Stimulated activated CD8-positive, alpha-beta memory T cell treated with anti-CD3 and anti-CD28 coated beads, Interleukin-15, amount 100 ng/mL, for 4 hours (primary cell): ENCODE measurements around the gene XRCC6.
A peak's percentile ranks its signal among the peaks of the same experiment; 100 is the strongest.
"Not testable (repeated sequence)": the region's sequence is repeated elsewhere in the genome, so short reads cannot be mapped to it uniquely, and the experiment has no call there.

Experiments used
- DNase-seq, 2 donors: peaks; one replicate each; pipeline ENCODE4 v3.0.0-alpha.2; 2020; ENCODE audit warnings: low read depth in 2 of 2

XRCC6 gene

DNA sequence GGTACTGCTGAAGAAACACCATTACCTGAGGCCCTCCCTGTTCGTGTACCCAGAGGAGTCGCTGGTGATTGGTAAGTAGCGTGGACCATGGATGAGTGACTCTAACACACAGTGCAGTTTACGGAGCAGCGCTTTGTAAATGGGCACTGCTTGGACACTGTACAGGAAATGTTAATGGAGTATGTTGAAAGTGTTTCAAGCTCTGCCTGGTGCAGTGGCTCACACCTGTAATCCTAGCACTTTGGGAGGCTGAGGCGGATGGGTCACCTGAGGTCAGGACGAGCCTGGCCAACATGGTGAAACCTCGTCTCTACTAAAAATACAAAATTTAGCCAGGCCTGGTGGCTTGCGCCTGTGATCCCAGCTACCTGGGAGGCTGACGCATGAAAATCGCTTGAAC is 29.7 kb downstream of the XRCC6 start:
- DNase-seq: no peak

DNA sequence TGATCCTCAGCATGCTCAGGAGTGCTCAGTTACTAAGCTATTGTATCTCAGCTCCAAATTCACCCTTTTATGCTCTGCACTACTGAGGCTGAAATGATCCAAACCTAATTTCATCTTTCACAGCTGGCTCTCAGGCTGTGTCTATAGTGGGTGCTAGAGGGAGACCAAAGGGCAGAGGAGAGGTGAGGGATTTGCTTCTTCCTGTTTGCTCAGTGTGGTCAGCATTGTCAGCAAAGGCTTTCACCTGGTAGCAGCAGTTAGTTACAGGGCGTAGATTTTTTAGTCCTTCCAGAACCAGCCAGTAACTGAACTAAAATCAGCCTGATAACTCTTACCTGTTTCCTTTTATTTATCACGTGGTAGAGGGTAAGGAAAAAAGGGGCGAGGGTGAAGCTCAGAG is 33.2 kb downstream of the XRCC6 start:
- DNase-seq: no peak

DNA sequence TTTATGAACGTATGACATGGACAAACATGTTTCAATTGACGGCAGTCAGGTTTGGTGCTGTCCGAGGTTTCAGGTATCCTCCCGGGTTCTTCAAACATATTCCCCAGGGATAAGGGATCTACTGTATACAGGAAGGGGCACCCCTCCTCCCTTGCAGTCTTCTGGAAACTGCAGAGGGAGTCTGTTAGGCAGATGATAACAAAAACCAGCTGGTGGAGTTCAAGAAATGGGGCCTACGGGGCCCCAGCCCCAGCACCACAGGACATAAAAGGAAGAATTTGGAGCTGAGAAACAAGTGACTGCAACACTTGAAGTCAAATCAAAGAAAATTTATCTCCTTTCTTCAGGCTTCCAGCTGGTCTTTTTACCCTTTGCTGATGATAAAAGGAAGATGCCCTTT is 35.5 kb downstream of the XRCC6 start:
- DNase-seq: no peak

DNA sequence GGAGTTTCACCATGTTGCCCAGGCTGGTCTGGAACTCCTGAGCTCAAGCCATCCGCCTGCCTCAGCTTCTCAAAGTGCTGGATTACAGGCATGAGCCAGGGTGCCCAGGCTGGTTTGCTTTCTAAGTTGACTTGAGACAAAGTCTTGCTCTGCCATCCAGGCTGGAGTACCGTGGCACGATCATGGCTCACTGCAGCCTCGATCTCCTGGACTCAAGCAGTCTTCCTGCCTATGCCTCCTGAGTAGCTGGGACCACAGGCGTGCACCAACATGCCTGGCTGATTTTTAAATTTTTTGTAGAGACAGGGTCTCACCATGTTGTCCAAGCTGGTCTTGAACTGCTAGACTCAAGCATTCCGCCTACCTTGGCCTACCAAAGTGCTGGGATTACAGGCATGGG is 36.6 kb downstream of the XRCC6 start:
- DNase-seq: no peak

DNA sequence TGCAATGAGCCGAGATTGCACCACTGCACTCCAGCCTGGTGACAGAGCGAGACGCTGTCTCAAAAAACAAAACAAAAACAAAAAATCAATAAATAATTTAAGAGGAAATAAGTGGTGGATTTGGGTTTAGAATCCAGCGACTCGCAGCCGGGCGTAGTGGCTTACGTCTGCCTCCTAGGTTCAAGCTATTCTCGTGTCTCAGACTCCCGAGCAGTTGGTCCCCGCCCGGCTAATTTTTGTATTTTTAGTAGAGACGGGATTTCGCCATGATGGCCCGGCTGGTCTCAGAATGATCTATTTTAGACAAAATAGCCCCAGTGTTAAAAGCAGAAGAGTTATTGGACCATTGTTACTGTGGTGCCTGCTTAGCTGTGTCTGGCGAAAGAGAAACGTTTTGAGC is 37.8 kb downstream of the XRCC6 start:
- no peak for DNase-seq

DNA sequence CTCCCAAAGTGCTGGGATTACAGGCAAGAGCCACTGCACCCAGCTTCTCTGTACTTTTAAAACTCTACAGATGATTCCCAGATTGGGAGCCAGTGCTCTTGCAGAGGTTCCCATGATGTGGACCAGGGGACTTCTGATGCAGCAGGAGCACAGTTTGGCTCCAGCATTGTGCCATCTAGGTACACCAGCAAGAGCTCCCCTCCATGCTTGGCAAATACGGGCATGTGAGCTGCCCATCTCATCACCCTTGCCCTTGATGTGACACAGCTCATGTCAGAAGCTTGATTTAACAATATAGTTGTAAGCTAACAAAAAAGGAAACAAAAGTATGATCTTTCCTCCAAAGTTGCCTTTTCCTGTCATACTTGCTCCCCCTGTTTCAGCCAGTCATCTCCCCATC is 38.8 kb downstream of the XRCC6 start:
- no peak for DNase-seq

DNA sequence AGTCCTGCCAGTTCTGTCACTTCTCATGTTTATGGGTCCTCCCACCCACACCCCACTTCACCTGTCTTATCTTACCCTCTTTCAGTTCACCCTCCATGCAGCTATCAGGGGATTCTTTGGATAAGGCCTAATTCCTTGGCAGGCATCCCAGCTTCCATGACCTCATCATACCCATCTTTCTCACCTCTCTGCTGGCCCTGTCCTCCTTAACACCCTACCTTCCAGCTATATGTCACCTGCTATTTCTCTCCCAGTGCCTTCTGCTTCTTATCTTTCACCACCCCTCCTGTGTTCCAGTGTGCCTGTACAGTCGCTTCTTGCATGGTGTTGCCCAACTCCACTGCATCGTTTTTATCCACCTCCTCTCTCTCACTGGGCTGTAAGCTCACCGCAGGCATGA is 39.3 kb downstream of the XRCC6 start:
- no peak for DNase-seq

DNA sequence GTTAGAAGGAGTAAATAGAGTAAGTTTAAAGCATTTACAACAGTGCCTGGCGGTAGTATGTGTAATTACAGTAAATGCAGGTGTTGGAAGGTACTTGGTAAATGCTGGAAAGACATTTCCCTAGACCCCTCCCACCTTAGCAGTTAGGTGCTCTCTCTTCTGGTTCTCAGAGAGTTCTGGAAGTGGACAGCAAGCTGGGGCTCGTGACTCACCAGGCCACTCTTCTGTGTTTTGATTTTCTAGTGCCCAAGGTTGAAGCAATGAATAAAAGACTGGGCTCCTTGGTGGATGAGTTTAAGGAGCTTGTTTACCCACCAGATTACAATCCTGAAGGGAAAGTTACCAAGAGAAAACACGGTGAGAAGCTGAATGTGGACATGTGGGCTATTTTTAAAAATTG is 40.0 kb downstream of the XRCC6 start:
- no peak for DNase-seq

DNA sequence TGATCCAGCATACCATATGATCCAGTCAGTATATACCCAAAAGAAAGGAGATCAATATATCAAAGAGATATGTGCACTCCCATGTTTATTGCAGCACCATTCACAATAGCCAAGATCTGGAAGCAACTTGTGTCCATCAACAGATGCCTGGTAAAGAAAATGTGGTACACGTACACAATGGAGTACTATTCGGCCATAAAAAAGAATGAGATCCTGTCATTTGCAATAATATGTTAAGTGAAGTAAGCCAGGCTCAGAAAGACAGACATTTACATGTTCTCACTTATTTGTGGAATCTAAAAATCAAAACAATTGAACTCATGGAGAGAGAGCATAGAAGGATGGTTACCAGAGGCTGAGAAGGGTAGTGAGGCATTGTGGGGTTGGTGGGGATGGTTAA is 40.6 kb downstream of the XRCC6 start:
- DNase-seq: no peak

DNA sequence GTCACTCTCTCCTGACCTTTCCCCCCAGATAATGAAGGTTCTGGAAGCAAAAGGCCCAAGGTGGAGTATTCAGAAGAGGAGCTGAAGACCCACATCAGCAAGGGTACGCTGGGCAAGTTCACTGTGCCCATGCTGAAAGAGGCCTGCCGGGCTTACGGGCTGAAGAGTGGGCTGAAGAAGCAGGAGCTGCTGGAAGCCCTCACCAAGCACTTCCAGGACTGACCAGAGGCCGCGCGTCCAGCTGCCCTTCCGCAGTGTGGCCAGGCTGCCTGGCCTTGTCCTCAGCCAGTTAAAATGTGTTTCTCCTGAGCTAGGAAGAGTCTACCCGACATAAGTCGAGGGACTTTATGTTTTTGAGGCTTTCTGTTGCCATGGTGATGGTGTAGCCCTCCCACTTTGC is 42.5 kb downstream of the XRCC6 start:
- not testable (repeated sequence) for DNase-seq

DNA sequence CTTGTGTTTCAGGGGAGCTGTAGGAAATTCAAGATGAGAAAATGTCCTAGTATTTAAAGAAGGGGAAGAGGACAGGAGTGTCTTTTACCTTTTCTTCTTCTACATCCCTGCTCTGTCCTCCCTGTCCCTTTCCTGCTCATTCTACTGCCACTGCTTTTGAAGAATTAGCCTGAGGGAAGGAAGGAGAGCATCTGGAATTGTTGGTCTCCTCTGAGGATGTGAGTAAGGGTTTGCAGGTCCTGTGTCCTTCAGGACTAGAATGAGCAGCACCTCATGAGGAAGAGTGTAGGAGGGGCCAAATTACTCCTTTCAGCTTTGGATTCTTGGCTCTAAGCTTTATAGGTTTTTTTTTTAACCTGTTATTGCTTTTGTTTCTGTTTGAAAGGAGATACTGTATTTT is 43.4 kb downstream of the XRCC6 start:
- no peak for DNase-seq

DNA sequence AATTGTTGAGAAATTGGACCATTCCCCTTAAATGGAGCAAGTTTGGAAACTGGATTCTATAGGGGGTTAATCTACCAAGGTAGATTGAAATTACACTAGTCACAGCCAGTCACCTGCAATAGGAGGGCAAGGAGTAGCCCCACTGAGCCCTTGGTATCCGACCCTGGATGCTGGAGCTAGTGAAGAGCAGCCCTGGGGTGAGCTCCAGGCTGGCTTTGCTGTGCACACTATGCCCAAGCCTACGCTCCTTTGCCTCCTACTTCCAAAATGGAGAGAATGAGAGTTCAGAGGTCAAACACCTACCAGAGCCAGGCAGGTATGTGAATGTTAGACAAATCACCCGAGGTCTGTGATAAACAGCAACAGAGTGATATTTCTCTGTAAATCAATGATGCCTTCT is 43.9 kb downstream of the XRCC6 start:
- DNase-seq: no peak

DNA sequence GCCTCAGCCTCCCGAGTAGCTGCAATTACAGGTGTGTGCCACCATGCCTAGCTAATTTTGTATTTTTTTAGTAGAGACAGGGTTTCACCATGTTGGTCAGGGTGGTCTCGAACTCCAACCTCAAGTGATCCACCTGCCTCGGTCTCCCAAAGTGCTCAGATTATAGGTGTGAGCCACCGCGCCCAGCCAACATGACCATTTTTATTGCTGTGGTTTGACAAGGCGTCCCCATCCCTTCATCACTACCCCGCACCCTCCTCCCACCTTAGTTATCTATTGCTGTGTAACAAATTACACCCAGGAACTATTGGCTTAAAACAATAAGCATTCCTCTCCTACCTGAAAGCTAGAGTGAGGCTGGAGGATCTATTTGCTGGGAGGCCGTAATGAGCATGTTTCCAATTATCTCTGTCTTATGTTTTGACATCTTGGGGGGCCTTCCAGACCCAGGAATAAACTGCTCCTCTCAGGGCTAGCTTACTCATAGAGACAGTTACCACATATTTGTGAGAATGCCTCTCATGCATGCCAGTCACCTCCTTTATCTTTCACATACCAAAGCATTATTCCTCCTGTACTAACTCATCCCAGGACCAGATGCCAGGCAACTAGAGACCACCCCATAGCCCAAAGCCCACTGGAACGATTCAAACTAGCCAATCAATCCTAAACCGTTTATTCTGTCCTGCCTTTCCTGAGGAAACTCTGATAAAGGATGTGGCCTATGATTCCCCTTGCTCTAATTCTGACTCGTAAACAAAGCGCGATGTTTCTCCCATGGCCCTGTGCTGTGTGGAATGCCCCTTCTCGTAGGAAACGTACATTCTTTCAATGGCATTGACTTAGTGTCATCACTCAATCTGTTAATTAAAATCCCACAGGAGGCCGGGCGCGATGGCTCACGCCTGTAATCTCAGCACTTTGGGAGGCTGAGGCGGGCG is 48.1 kb downstream of the XRCC6 start:
- DNase-seq: no peak

DNA sequence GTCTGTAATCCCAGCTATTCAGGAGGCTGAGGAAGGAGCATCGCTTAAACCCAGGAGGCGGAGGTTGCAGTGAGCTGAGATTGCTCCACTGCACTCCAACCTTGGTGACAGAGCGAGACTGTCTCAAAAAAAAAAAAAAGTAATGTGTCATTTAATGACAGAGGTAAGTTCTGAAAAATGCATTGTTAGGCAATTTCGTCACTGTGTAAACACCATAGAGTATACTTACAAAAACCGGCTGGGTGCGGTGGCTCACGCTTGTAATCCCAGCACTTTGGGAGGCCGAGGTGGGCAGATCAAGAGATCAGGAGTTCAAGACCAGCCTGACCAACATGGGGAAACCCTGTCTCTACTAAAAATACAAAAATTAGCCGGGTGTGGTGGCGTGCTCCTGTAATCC is 51.0 kb downstream of the XRCC6 start:
- not testable (repeated sequence) for DNase-seq

DNA sequence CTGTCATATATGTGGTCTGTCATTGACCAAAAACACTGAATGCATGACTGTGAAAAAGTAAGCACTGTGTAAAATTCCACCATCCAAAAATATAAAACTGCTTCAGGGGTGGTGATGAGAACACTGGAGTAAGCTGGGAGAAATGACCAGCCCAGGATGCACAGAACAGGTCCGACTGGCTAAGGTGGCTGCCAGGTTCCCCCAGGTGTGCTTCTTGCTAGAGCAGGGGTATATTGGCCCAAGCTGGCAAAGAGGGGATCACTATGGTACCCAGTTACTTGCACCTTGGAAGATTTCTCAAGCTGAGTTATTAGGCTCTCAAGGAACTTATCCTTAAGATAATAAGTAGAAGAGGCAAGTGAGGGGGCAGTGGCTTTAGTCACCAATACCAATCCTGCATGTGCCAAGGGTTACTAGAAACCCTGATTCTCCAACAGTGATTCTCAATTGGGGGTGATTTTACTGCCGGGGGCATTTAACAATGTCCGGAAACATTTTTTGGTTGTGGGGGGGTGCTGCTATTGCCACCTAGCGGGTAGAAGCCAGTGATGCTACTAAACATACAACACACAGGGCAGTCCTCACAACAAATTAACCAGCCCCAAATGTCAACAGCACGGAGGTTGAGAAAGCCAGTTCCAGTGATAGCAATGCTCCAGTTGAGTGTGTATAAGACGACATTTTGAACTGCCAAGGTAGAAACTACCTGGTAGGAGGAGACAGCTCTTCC is 51.9 kb downstream of the XRCC6 start:
- DNase-seq: no peak

DNA sequence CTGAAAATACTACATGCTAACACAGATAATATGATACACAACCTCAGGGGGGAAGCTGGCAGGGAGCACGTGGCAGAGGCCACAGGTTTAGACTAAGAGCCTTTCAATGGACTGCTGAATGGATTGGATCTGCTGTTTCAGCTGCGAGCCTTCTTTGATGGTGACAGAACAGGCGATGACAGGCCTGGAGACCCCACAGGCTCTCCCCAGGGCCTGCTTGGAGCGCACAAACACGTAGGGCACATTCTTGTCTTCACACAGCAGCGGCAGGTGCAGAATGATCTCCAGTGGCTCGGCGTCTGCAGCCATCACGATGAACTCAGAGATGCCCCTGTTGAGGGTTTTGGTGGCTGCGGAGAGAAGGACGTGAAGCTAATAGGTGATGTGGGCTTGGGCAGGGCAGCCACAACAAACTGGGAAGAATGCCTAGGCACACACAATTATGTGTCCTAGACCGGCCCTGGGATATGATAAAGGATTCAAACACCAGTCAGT is 53.8 kb downstream of the XRCC6 start:
- no peak for DNase-seq

DNA sequence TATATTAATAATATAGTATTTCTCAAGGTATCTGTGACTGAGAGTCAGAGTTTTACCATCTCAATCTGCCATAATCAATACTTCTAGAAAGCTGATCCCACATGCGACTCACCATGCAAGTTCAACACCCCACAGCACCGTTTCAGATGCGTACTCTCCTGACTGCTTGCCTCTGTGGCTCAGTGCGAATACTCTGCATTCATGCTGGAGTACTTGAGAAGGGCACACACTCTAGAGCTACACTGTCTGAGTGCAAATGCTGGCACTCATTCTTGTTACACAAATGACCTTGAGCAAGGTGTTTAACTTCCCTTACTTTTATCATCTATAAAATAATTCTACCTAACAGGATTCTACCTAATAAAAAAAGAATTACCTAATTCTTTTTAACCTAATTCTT is 55.0 kb downstream of the XRCC6 start:
- DNase-seq: no peak

DNA sequence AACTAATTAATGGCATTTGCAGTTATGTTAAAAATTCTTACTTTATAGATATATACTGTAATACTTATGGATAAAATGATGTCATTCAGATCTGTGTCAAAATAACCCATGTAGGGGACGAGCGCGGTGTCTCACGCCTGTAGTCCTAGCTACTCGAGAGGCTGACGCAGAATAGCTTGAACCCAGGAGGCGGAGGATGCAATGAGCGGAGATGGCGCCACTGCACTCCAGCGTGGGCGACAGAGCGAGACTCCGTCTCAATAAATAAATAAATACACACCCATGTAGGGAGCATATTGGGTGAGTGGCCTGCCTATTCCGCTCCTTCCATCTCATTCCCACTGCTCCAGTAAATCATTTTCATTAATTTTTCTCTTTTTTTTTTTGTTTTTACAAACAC is 60.5 kb downstream of the XRCC6 start:
- DNase-seq: no peak

DNA sequence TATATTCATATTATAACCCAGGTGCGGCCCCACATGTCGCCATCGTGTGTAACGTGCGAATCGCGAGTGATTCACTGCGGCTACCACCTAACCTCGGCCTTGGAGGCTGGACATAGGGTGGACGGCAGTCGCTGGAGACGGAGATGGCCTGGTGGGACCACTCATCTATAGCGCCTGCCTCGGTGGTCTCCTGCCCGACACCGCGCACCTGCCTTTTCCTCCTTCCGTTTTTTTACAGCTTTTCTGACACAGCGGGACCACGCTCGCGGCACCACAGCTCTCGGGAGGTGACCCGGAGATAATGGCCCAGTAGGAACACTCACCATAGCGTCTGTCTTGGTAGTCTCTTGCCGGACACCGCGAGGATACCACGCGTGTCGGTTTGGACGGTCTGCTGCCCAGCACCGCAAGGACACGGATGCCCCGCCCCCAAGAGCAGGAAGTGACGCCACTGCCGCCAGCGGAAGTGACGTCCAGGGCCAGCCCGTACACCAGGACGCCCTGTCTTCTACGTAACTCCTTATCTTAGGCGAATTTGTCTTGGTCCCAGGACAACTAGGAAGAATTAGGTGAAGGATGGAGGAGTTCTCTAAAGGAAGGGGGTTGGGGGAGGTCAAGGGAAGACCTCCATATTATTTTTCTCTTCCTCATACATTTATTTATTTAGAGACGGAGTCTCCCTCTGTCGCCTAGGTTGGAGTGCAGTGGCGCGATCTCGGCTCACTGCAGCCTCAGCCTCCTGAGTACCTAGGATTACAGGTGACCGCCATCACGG is 61.1 kb downstream of the XRCC6 start:
- peak; percentile 62 to 70 for DNase-seq

DNA sequence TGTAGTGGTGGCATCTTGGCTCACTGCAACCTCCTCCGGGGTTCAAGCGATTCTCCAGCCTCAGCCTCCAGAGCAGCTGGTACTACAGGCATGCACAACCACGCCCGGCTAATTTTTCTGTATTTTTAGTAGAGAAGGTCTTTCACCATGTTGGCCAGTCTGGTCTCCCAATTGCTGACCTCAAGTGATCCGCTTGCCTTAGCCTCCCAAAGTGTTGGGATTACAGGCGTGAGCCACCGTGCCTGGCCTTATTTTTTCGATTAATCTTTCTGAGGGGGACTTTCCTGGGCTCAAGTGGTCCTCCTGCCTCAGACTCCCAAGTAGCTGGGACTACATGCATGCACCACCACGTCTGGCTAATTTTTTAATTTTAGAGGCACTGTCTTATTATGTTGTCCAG is 62.0 kb downstream of the XRCC6 start:
- no peak for DNase-seq

DNA sequence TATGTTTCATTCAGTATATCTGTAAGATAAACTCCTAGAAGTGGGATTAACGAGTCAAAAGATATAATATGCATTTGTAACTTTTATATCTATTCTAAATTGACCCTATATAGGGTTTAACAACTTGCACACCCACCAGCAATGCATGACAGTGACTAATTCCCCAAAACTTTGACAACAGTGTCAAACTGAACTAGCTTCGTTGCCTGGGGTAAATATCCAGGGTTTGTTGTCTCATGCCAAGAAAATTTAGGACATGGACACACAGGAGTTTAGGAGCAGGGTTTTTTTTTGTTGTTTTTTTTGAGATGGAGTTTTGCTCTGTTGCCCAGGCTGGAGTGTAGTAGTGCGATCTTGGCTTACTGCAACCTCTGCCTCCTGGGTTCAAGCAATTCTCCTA is 62.5 kb downstream of the XRCC6 start:
- no peak for DNase-seq

DNA sequence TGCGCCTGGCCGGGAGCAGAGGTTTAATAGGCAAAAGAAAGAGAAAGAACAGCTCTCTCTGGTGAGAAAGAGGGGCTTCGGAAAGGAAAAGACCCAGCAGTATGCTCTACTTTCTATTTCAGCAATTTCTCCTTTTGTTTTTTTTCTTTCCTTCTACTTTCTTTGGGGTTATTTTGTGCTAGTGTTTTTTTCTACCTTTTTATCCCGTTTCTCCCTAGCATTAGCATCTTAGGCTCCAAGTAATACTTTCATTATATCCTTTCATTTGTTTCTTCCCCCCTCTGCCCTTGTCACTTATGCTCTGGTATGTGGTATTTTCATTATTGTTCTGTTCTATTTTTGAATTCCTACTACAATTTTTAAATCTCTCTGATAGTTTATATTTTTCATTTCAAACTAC is 63.1 kb downstream of the XRCC6 start:
- no peak for DNase-seq
